Fibroblast of skin of right quadriceps (primary cell): ENCODE data around the gene A1BG.
A peak's percentile ranks its signal among the peaks of the same experiment; 100 is the strongest.
"Not testable (repeated sequence)": the region's sequence is repeated elsewhere in the genome, so short reads cannot be mapped to it uniquely, and the experiment has no call there.

Experiments used
- DNase-seq: peaks from one replicate; pipeline ENCODE4 v3.0.0-alpha.2; 2013

A1BG gene

GRCh38 chr19:58334691-58335249 is 18.5 kb downstream of the A1BG start:
- DNase-seq = no peak

DNA sequence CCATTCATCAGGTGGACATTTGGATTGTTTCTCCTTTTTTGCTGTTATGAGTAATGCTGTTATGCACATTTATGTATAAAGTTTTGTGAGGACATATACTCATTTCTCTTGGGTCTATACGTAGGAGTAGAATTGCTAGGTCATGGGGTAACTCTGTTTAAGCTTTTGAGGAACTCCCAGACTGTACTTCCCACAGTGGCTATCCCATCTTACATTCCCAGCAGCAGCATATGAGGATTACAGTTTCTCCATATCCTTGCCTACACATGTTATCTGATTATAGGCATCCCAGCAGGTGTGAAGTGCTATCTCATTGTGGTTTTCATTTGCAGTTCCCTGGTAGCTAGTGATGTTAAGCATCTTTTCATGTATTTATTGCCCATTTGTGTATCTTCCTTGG is 20.6 kb downstream of the A1BG start:
- DNase-seq = no peak

DNA sequence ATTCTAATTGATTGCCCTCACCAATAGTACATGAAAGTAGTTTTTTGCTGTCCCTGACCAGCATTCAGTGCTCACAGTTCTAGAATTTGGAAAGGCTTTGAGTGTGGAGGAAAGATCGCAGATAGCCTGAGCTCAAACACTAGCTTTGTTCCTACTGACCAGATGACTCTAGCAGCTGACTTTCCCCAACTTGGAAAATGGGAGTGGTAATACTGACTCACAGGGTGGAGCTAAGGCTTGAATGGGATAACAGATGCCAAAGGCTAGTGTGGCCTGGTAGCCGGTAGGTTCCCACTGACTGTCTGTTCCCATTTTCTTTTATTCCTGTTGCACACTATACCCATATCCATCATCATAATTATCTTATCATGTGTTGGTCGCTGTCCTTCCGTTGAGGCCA is 22.8 kb downstream of the A1BG start:
- no peak for DNase-seq

DNA sequence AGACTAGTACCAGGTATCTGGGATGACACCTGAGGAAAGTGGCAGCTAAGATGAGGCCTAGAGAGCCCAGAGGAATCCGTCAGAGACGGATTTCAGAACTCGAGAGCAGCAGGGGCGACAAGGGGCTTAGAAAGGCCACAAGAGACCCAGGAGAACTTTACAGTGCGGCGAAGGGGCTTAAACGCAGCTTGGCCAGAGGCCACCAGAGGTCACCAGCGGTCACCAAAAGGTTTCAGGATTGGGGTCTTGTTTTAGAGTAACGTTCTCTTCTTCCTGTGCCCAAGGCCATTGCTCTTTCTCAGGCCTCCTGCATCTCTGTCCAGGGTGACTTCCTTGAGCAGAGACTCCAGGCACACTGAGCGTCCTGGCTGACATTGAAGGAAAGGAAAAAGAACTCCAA is 24.3 kb downstream of the A1BG start:
- no peak for DNase-seq

- peak; percentile 93 for DNase-seq
These were observed 26.2 kb downstream of the A1BG start, which contains the start of gene ZSCAN22 for GRCh38 chr19:58326914-58327726. Gene ZSCAN22 (plus strand): TSS chr19:58326994. CDS start chr19:58334803, 7,809 bp downstream.

GRCh38 chr19:58326501-58326913 is 26.8 kb downstream of the A1BG start:
- no peak for DNase-seq

DNA sequence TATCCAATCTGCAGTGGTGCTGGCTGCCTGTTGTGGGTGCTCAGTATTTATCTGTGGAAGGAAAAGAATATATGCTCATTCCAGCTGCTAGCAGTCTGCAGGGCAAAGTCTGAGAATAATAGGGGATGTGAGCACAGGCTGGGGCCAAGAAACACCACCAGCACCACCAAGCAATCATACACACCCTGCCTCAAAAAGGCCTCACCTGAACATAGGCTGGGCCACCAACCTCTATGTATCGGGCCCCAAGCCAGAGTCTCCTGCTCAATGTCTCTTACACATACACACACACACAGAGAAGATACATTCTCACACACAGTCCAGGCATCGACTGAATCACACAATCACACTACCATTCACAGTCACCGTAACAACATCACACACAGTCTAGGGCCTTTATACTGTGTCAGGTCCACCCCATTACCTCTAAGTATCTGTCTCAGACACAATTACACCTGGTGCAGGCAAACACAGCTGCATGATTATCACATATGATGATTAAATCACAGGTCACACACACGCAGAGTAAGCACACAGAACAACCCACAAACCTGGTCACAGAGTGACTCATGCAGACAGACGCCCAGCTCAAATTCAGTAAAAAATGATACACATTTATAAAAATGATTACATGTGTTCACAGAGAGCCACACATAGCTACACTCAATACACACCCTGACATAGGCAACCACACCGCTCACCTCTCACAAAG is 27.8 kb downstream of the A1BG start:
- DNase-seq = no peak

- no peak for DNase-seq
These were observed 34.1 kb downstream of the A1BG start for GRCh38 chr19:58319241-58319640.

DNA sequence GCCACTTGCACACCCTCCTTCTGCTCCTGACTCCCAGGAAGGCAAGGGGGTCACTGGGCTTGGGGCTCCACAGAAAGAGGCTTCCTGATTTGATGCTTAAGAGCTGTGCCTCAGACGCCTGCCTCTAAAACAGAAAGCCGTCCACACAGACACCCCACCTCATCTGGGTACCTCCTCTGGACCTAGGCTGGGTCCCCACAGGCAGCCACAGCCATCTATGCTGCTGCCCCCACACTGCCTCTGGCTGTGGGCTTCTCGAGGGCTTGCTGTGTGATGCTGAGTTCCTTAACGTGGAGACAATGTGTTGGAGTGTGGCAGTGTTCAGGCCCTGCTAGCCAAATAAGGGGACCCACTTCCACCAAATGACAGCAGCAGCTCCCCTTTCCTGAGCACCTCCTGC is 35.0 kb downstream of the A1BG start:
- no peak for DNase-seq

DNA sequence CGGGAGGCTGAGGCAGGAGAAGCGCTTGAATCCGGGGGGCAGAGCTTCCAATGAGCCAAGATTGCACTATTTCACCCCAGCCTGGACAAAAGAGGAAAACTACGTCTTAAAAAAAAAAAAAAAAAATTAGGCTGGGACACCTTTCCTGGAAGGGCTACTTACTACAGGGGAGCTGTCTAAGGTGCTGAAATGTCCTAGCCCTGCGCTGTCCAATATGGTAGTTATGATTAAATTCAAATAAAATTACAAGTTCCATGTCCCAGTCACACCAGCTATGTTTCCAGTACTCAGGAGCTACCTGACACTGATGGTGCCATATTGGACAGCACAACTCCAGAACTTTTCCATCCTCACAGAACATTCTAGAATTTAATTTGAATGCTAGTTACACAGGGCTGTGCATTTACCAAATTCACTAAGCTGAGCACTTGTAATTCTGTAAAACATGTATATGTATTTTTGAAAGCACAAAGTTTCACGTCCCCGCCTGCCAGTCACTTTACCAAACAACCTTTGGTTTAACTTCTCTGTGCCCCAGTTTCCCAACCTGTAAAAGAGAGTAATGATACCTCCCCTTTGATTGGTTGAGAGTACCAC is 35.7 kb downstream of the A1BG start:
- peak; percentile 35 for DNase-seq

- no peak for DNase-seq
These were observed 37.7 kb downstream of the A1BG start for GRCh38 chr19:58315580-58315979.

- DNase-seq = no peak
These were observed 41.9 kb downstream of the A1BG start for GRCh38 chr19:58311345-58311865.

DNA sequence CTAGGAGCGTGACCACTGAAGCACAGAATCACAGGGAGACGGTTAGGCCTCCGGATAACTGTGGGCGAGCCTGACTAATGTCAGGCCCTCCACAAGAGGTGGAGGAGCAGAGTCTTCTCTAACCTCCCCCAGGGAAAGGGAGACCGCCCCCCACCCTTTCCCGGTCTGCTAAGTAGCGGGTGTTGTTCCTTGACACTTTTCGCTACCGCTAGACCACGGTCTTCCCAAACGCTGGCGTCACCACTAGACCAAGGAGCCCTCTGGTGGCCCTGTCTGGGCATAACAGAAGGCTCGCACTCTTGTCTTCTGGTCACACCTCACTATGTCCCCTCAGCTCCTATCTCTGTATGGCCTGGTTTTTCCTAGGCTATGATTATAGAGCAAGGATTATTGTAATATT is 42.6 kb downstream of the A1BG start:
- not testable (repeated sequence) for DNase-seq

DNA sequence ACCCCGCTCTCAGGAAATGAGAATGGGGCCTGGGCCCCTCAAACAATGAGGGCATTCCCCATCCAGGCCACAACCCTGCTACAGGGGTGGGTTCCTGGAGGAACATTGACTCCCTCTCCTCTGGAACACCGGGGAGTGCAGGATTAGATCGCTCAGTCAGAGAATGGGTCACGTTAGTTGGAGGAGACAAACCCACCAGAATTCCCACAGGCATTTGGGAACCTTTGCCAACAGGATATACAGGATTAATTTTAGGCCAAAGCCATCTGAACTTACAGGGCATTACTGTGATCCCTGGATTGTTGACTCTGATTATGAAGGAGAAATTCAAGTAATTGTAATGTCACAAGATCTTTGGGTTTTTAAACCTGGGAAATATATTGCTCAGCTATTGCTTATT is 45.6 kb downstream of the A1BG start:
- no peak for DNase-seq

DNA sequence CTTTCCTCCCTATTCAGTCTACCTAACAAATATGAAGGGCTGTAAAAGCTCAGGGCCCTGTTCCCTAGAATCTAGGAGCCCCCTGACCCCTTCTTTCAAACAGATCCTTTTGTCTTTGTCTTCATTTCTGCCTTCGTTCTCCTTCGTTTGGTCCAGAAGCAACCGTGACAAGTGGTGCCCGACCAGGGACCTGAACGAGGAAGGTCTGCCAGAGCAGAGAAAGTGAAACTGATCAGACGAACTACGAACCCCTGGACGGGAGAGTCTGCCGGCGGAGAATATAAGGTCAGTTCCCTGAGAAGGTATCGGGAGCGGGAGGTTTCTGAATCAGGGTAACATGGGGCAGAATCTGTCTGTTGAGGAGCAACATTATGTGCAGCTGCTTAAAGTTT is 47.4 kb downstream of the A1BG start:
- DNase-seq = no peak

- peak; percentile 96 for DNase-seq
These were observed 48.0 kb downstream of the A1BG start, which contains the start of gene ERVK3-1 for GRCh38 chr19:58305065-58305931. Gene ERVK3-1 (plus strand): TSS chr19:58305377. CDS start chr19:58312169, 6,792 bp downstream.

DNA sequence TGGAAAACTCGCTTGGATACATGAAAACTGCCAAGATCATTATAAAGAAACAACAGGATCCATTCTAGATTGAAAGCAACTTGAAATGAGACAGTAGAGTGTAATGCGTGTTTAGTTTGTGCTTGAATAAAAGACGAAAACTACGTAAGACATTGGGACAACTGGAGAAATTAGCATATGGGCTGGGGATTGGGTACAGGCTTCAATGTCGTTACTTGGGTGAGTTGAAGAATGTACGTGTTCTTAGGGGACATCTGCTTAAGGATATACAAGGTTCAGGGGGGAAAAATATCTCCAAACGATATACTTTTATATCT is 48.6 kb downstream of the A1BG start:
- DNase-seq = peak; percentile 7

DNA sequence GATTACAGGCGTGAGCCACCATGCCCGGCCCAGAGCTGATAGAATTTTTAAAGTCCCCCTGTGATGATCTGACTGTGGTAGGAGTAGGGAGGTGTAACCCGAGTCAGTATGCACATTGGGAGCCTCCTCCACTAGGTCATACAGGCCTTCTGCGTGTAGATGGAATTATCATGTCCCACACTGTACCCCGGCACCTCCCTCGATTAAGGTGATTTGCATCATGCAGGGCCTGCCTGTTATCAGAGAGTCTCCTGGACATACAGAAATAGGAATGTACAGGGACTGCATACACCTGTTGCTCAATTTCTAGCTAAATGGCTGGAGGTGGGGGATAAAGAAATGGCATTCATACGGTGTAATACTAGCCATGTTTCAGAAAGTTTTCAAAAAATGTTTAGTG is 49.0 kb downstream of the A1BG start:
- no peak for DNase-seq

DNA sequence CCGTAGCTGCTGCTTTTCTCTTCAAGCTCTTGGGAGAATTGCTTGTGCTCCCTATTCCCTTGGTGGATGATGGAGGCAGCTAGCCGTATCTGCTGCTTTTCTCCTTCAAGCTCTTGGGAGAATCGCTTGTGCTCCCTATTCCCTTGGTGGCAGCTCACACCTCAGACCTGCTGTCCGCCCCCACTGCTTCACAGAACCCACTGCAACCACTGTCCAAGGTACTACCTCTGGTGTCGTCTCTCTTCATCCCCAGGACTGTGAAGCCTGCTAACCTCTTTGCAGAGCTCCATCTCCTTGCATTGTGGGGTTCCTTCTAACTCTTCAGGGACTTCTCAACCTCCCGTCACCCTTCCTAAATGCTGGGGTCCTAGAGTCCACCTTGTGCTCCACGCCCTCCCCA is 52.7 kb downstream of the A1BG start:
- no peak for DNase-seq

DNA sequence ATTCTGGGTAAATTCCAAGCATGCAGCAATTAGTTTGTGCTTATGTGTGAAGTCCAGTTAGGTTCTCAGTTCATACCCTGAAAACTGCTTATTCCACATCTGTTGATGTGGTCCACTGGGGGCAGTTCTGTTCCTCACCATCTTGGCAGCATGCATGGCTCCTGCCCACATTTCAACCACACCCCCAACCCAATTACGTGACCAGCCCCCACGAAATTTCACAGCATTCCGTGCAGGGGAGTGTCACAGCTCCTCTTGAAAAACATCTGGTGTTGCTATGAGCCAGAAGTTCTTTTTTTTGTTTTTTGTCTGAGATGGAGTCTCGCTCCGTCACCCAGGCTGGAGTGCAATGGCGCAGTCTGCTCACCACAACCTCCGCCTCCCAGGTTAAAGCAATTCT is 57.2 kb downstream of the A1BG start:
- no peak for DNase-seq
